GOT3 (cell line): ENCODE measurements around the gene SMIM30.
"Not testable (repeated sequence)": the region's sequence is repeated elsewhere in the genome, so short reads cannot be mapped to it uniquely, and the experiment has no call there.

Source experiments
- DNase-seq: peaks from one replicate; lab custom pipeline; 2025; ENCODE audit warnings: mixed read lengths; lab: John Stamatoyannopoulos, UW

The SMIM30 gene

GRCh38 chr7:113118074-113118959, at the start of gene SMIM30:
SMIM30 (minus strand) TSS chr7:113118554; CDS start chr7:113117578, 976 bp downstream.
- DNase-seq = peak; percentile 40

DNA sequence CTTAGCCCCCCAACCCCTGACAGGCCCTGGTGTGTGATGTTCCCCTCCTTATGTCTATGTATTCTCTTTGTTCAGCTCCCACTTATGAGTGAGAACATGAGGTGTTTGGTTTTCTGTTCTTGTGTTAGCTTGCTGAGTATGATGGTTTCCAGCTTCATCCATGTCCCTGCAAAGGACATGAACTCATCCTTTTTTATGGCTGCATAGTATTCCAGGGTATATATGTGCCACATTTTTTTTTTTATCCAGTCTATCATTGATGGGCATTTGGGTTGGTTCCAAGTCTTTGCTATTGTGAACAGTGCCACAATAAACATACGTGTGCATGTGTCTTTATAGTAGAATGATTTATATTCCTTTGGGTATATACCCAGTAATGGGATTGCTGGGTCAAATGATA, 47.8 kb upstream of the SMIM30 start:
- DNase-seq = not testable (repeated sequence)

- DNase-seq = no peak
These were observed 42.7 kb upstream of the SMIM30 start for GRCh38 chr7:113161050-113161449.

DNA sequence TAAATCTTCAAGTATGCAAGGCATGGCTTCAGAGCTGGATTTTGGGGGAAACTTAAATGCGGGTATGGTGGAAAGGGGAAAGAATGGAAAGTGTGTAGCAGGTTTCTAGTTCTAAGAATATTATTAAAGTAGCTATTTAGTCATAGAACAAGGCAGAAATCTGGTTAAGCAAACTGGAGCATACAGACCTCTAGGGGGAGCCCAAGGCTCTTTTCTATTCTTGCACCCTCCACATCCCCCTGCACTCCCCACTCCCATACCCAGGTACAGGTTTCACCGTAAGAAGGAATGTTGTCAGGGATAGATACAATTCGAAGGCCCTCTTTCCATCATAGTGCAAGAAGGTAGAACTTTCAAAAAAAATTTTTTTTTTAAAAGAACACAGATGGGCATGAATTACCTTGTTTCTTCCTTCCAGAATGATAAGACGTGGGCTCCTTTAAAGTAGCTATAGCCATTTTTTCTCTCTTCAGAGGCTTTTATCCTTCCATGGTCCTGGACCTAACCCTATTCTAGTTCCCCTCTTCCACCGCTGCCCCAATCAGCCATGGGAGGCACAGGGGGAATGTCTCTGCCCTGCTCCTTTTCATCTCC, 41.5 kb upstream of the SMIM30 start:
- no peak for DNase-seq

DNA sequence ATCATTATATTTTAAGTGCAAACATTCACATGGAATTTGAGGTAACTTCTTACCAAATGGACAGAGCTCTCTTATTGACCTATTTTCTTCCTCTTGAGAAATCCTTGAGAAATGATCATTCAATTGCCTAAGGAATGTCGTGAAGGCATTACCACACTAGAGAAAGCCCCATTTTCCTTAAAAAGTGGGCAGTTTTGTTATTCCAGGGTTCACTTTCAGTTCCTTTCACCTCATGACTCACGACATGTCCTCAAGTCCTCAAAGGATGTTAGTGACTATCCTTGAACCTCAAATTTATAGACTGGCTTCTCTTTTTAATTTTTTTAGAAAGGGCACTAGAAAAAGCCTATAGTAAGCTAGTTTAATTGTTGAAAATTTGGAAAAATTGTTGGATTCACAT, 40.4 kb upstream of the SMIM30 start:
- DNase-seq = no peak

DNA sequence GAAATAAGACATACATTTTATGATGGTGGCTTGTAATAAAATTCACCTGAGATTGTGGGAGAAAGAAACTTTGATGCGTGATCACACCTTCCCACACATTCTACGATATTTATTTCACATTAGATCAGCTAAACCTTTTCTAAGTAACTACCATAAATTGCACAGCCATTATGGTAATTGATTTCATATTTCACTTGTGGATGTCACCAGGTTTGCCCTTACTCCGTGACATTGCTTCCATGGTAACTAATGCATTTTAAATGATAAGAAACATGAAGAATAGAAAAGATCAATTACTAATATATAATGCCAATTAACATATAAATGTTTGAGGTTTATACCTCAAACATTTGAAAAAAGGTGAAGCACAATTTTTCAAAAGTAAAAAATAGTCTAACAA, 35.8 kb upstream of the SMIM30 start:
- no peak for DNase-seq

DNA sequence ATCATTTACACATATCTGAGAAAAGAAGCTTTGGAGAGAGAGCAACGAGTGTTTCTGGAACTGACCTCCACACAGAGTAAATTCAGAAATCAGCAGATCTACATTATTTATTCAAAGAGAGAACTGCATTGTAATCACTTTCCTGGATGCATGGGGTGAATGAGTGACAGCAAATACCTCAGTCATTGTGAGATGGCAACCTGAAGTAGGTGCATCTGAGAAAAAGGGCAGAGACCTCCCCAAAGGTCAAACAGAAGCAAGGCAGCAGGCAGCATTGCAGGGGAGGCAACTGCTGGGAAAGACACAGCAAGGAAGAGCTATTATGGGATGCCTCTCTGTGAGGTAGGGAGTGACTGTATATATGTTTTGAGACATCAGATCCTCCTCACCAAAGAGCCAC, 26.5 kb upstream of the SMIM30 start:
- DNase-seq = no peak

GRCh38 chr7:113143486-113144257, 25.3 kb upstream of the SMIM30 start:
- DNase-seq = no peak

DNA sequence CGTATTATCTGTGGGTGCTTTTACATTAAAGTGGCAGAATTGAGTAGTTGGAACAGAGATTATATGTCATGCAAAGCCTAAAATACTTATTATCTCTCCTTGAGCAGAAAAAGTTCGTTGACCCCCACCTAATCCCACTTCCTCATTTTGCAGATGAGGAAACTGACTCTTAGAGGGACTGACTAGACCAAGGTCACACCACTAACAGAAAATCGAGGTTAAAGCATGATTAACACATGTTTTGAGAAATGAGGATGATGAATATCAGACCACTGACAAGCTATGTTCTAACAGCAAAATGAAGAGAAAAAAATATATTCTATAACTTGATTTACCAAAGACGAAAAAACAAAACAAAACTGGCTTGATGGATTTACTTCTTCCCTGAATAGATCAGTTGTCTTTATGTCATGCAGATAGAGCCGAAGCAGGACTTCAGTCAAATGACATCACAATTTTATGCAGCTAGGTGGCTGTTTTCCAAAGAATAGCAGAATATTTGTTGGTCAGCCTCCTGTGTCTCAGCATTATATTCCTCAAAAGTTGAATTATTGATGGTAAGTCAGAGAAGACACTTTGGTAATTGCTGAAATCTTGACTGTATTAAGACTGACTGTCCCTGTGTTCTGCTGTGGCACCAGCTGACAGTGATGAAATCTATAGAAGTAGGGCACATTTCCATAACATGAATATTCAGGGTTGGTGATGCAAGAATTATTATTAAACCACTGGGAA, 24.2 kb upstream of the SMIM30 start:
- no peak for DNase-seq

GRCh38 chr7:113141803-113142202, 23.4 kb upstream of the SMIM30 start:
- DNase-seq = no peak

- no peak for DNase-seq
These were observed 22.6 kb upstream of the SMIM30 start for GRCh38 chr7:113140956-113141355.

- DNase-seq = no peak
These were observed 18.9 kb upstream of the SMIM30 start for GRCh38 chr7:113137241-113137640.

GRCh38 chr7:113134025-113134424, 15.7 kb upstream of the SMIM30 start:
- no peak for DNase-seq

GRCh38 chr7:113131367-113131766, 13.0 kb upstream of the SMIM30 start:
- DNase-seq = no peak

- DNase-seq = no peak
These were observed 9.7 kb upstream of the SMIM30 start for GRCh38 chr7:113128031-113128430.

- no peak for DNase-seq
These were observed 7.4 kb upstream of the SMIM30 start for GRCh38 chr7:113125728-113126127.

DNA sequence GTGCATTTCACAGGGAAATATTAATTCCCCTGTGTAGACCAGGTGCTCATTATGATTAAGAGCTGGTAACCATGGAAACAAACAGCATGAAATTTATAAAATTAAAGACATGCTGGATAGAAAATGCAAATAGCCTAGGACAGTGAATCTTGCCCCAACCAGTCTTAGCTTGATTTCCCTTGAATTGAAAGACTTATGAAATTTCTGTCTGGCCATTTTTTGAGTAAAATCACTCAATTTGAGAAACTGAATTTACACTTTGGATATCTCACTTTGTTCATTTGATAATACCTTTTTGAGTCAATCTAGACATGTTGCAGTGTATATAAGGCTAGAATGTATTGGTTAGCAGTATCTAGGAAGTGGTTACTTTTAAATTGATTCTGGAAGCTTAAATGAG, 4.4 kb upstream of the SMIM30 start:
- no peak for DNase-seq

DNA sequence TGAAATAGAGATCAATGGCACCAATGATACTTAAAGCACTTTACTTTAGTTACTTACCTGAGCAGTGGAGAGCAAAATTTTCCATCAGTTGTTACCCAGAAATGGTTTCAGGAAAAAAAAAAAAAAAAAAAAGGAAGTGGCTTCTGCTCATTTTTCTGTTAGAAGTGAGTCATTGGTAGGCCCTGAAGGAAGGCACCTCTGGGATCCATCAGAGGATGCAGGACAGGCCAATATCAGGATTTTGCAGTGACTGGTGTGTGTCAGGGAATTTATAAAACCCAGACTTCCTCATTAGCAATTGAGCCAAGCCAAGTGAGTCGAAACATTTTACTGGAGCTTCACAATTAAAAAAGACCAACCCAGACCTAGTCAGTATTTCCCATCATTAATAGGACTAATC, 2.3 kb upstream of the SMIM30 start:
- DNase-seq = no peak

GRCh38 chr7:113119429-113119828, 1.1 kb upstream of the SMIM30 start:
- DNase-seq = no peak

GRCh38 chr7:113117374-113117774, 980 bp downstream of the SMIM30 start:
- DNase-seq = not testable (repeated sequence)

DNA sequence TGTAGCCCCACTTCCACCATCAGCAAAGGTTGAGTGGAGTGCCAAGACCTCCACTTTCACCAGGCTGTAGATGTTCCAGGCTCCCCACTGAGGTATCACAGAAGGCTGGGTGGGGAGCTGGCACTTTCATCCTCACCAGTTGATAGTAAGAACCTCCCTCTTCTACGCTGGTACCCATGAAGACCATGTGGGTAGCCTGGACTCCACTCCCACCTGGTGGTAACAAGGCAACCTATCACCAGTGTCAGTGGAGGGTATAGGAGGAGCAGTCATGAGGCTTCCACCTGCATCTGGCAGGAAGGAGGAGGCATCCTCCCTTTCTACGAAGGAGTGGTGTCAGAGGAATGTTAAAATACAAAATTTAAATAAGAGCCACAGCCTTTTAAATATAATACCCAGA, 4.4 kb downstream of the SMIM30 start:
- DNase-seq = no peak

- no peak for DNase-seq
These were observed 8.6 kb downstream of the SMIM30 start for GRCh38 chr7:113109718-113110117.
